DND-41 (cell line): Measurements from ENCODE around the gene TUBB3.

Source experiments
- EZH2 ChIP-seq: IDR thresholded peaks from 3 replicates; pipeline ENCODE4 v1.6.1; 2012; ENCODE audit warnings: borderline replicate concordance, low read depth, mild to moderate bottlenecking, moderate library complexity, low read length, inconsistent platforms; ENCODE audit not compliant: severe bottlenecking
- TF ChIP-seq, protein P1 (sequence below): IDR thresholded peaks from 2 replicates; pipeline ENCODE4 v1.5.1; 2012; ENCODE audit warnings: borderline replicate concordance, low read length, moderate library complexity, mild to moderate bottlenecking; ENCODE audit not compliant: poor library complexity, severe bottlenecking; ENCODE audit errors: extremely low read depth

DNA sequence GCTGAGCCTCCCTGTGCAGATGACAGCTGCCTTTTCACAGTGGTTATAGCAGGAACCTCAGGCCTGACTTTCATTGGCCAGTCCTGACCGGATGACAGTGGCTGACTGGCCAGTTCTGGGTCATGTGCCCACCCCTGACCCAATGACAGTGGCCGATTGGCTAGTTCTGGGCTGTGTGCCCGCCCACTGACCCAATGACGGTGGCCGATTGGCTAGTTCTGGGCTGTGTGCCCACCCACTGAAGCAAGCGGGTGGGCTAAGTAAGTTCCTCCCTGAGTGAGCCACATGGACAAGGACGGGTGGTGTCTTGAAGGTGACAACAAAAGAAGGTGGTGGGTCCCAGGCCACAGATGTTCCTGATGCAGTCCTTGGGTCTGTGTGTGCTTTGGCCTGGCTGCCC lies 34.9 kb downstream of the TUBB3 start:
- TF ChIP-seq, protein P1, sequence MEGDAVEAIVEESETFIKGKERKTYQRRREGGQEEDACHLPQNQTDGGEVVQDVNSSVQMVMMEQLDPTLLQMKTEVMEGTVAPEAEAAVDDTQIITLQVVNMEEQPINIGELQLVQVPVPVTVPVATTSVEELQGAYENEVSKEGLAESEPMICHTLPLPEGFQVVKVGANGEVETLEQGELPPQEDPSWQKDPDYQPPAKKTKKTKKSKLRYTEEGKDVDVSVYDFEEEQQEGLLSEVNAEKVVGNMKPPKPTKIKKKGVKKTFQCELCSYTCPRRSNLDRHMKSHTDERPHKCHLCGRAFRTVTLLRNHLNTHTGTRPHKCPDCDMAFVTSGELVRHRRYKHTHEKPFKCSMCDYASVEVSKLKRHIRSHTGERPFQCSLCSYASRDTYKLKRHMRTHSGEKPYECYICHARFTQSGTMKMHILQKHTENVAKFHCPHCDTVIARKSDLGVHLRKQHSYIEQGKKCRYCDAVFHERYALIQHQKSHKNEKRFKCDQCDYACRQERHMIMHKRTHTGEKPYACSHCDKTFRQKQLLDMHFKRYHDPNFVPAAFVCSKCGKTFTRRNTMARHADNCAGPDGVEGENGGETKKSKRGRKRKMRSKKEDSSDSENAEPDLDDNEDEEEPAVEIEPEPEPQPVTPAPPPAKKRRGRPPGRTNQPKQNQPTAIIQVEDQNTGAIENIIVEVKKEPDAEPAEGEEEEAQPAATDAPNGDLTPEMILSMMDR, result no peak
- no peak for TF ChIP-seq EZH2
